Muscle layer of duodenum (tissue), 2 donors: ENCODE results near the gene XPNPEP2.

Experiments
- H3K27ac ChIP-seq: one replicate; pipeline ENCODE4 v1.7.0; 2013; ENCODE audit warnings: mild to moderate bottlenecking, low read length
- H3K27me3 ChIP-seq: one replicate; pipeline ENCODE4 v1.7.0; 2013; ENCODE audit warnings: low read depth, mild to moderate bottlenecking, control low read depth, low read length
- H3K36me3 ChIP-seq, 2 donors: one replicate each; pipeline ENCODE4 v1.7.0; 2013; ENCODE audit warnings: low read length in 2 of 2, control low read depth in 1 of 2, mild to moderate bottlenecking in 1 of 2; ENCODE audit not compliant: insufficient read depth in 2 of 2, control insufficient read depth in 1 of 2
- H3K4me1 ChIP-seq, 2 donors: one replicate each; pipeline ENCODE4 v1.7.0; 2013; ENCODE audit warnings: low read length in 2 of 2, mild to moderate bottlenecking in 2 of 2, control low read depth in 1 of 2, moderate library complexity in 1 of 2; ENCODE audit not compliant: insufficient read depth in 2 of 2, control insufficient read depth in 1 of 2
- H3K4me3 ChIP-seq, 2 donors: one replicate each; pipeline ENCODE4 v1.7.0; 2013; ENCODE audit warnings: low read length in 2 of 2, low read depth in 1 of 2, mild to moderate bottlenecking in 1 of 2
- H3K9me3 ChIP-seq, 2 donors: one replicate each; pipeline ENCODE4 v1.7.0; 2013; ENCODE audit warnings: low read length in 2 of 2, control low read depth in 1 of 2, mild to moderate bottlenecking in 1 of 2; ENCODE audit not compliant: control insufficient read depth in 1 of 2
- donor health status: healthy.

XPNPEP2 gene

DNA sequence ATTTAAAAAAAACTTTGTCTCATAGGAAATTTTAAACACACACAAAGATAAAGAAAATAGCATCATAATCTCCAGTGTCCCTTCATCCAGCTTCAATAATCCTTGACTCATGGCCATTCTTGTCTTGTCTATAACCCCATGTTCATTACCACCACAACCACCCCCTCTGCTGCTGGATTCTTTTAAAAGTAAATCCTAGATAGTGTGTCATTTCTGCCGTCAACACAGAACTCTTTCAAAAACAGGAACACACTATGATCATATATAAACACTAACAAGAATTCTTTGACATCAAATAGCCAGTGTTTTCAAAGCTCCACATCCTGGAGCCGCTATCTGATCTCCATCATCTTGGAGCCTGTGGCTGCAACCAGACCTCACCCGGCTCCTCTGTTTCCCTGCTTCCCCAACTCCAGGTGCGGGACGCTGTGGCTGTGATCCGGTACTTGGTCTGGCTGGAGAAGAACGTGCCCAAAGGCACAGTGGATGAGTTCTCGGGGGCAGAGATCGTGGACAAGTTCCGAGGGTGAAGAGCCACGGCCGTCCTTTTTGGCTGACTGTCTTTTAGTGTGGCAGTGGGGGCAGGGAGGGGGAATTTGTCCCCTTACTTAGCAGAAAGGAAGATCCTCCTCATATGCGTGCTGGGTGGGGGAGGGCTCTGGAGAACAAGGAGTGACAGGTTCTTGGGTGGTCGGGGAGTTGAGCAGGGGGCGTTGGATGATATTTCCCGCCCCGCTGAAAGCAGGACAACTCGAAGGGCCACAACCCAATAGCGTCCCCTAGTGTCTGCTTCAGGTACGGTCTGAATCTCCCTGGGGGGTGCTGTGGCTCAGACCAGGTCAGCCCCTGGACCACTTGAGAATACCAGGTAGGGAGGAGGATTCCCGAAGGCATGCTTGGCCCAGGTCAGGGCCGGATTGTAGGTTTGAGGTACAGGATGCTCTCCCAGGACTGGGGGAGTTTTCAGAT lies 15.6 kb downstream of the XPNPEP2 start:
- Histone ChIP-seq H3K27me3 (no peaks in the 10 kb centered on the region), H3K9me3 (no peaks in the 10 kb centered on the region), H3K36me3 (no peaks in the 10 kb centered on the region), H3K4me3 (no peak overlapping the region), H3K27ac (no peak overlapping the region), H3K4me1 (no peaks in the 10 kb centered on the region)

DNA sequence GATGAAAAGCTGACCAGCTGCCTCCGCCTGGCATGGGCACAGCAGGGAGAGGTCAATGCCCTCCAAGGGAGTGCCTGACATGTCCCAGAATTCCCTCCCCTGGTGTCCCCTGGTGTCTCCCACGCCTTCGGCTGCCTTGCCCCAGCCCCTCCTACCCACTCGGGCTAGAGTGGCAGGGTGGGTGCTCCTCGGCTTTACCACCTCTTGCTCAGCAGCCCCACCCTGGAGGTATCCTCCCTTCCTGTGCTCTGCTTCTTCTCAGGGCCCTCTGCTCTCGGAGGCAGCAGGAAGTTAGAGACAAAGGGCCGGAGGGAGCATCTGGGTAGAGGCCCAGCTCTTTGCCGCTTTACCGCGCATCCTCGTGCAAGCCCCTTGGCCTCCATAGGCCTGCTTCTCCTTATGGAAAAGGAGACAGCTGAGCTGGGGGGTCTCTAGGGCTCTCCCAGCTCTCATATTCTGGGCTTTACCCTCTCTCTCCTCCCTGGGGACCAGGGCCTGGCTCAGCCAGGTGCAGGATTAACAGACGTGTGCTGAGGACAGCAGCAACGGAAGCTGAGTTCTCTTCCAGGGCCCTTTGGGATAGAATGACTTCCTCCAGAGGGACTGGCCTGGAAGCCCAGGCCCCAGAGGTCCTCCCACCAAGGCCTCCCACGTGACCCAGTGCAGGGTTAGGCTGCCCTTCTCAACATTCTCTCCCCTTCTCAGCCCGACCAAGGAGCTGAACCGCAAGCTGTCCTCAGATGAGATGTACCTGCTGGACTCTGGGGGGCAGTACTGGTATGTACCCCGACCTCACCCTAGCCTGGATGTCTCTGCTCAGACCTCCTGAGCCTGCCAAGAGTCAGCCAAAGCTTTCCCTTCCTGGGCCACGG lies 17.2 kb downstream of the XPNPEP2 start:
- Histone ChIP-seq H3K27ac (no peak overlapping the region), H3K27me3 (no peaks in the 10 kb centered on the region), H3K36me3 (no peaks in the 10 kb centered on the region), H3K4me1 (no peaks in the 10 kb centered on the region), H3K4me3 (no peak overlapping the region), H3K9me3 (no peaks in the 10 kb centered on the region)

- H3K4me1 ChIP-seq: no peaks in the 10 kb centered on the region
- no peak overlapping the region for H3K27ac ChIP-seq
- no peaks in the 10 kb centered on the region for H3K9me3 ChIP-seq
- no peak overlapping the region for H3K4me3 ChIP-seq
- H3K27me3 ChIP-seq: no peaks in the 10 kb centered on the region
- no peaks in the 10 kb centered on the region for H3K36me3 ChIP-seq
Observed at GRCh38 chrX:129759576-129760061, 20.8 kb downstream of the XPNPEP2 start.

GRCh38 chrX:129760155-129760554 lies 21.4 kb downstream of the XPNPEP2 start:
- H3K9me3 ChIP-seq: no peaks in the 10 kb centered on the region
- H3K4me3 ChIP-seq: no peak overlapping the region
- H3K4me1 ChIP-seq: no peaks in the 10 kb centered on the region
- no peaks in the 10 kb centered on the region for H3K36me3 ChIP-seq
- no peak overlapping the region for H3K27ac ChIP-seq
- H3K27me3 ChIP-seq: no peaks in the 10 kb centered on the region

GRCh38 chrX:129760981-129761380 lies 22.2 kb downstream of the XPNPEP2 start:
- no peaks in the 10 kb centered on the region for H3K27me3 ChIP-seq
- no peak overlapping the region for H3K4me3 ChIP-seq
- no peaks in the 10 kb centered on the region for H3K4me1 ChIP-seq
- H3K9me3 ChIP-seq: no peaks in the 10 kb centered on the region
- H3K36me3 ChIP-seq: no peaks in the 10 kb centered on the region
- no peak overlapping the region for H3K27ac ChIP-seq

- no peaks in the 10 kb centered on the region for H3K4me1 ChIP-seq
- no peak overlapping the region for H3K4me3 ChIP-seq
- H3K9me3 ChIP-seq: no peaks in the 10 kb centered on the region
- H3K27ac ChIP-seq: no peak overlapping the region
- H3K36me3 ChIP-seq: no peaks in the 10 kb centered on the region
- H3K27me3 ChIP-seq: no peaks in the 10 kb centered on the region
Observed at GRCh38 chrX:129761596-129761995, 22.8 kb downstream of the XPNPEP2 start.

GRCh38 chrX:129762448-129762847 lies 23.7 kb downstream of the XPNPEP2 start:
- Histone ChIP-seq H3K27ac (no peak overlapping the region), H3K9me3 (no peaks in the 10 kb centered on the region), H3K36me3 (no peaks in the 10 kb centered on the region), H3K4me3 (no peak overlapping the region), H3K4me1 (no peaks in the 10 kb centered on the region), H3K27me3 (no peaks in the 10 kb centered on the region)

DNA sequence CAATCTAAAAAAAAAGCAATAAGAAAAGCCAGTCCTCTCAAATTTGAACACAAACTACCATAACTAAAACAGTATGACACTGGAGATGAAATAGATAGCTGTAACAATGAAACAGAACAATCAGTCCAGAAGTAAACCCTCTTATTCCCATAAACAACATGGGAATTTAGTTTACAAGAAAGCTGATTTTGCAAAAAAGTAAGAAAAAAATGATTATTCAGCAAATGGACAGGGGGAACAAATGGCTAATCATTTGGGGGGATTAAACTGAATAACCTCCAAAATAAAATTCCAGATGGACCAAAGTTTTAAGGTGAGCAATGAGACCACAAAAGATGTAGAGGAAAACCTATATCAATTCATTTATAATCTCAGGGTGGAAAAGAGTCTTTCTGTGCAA lies 24.9 kb downstream of the XPNPEP2 start:
- Histone ChIP-seq H3K27ac (no peak overlapping the region), H3K27me3 (no peaks in the 10 kb centered on the region), H3K9me3 (no peaks in the 10 kb centered on the region), H3K36me3 (no peaks in the 10 kb centered on the region), H3K4me3 (no peak overlapping the region), H3K4me1 (no peaks in the 10 kb centered on the region)

- Histone ChIP-seq H3K4me3 (no peak overlapping the region), H3K36me3 (no peaks in the 10 kb centered on the region), H3K27me3 (no peaks in the 10 kb centered on the region), H3K9me3 (no peaks in the 10 kb centered on the region), H3K4me1 (no peaks in the 10 kb centered on the region), H3K27ac (no peak overlapping the region)
Observed at GRCh38 chrX:129768186-129768585, 29.4 kb downstream of the XPNPEP2 start.

- Histone ChIP-seq H3K4me3 (no peak overlapping the region), H3K9me3 (no peaks in the 10 kb centered on the region), H3K27me3 (no peaks in the 10 kb centered on the region), H3K4me1 (no peaks in the 10 kb centered on the region), H3K36me3 (no peaks in the 10 kb centered on the region), H3K27ac (no peak overlapping the region)
Observed at GRCh38 chrX:129768586-129769466, 30.0 kb downstream of the XPNPEP2 start.
